CD4-positive, alpha-beta memory T cell (primary cell): ENCODE results near the gene KIRREL2. TPM values are rescaled to one million over a fixed set of nuclear protein-coding genes. Genes with fewer than 3 reads are reported as not detected.
A peak's percentile ranks its signal among the peaks of the same experiment; 100 is the strongest.

Source experiments
- CTCF ChIA-PET: fragments of 350-600 bp; sonication (Branson Sonifier 250); formaldehyde crosslinking; loops from one replicate; lab custom pipeline; 2021; ENCODE audit warnings: inconsistent platforms; ENCODE audit not compliant: partially characterized antibody; lab: Charles Lee
- POLR2A ChIA-PET: fragments of 350-600 bp; sonication (Branson Sonifier 250); formaldehyde crosslinking; loops from one replicate; lab custom pipeline; 2021; ENCODE audit not compliant: partially characterized antibody; lab: Charles Lee
- DNase-seq, 5 donors: peaks; one replicate each; pipeline versions ENCODE4 v3.0.0 to v3.0.0-alpha.2; 2020 to 2022; ENCODE audit warnings: mixed read lengths in 1 of 5
- H3K27ac ChIP-seq: one replicate; pipeline ENCODE4 v1.7.0; 2013; ENCODE audit warnings: low read depth, low read length
- H3K27me3 ChIP-seq: 2 replicates; pipeline ENCODE4 v1.7.0; 2013; ENCODE audit warnings: mild to moderate bottlenecking, low read length, moderate library complexity; ENCODE audit not compliant: insufficient read depth
- H3K36me3 ChIP-seq: 2 replicates; pipeline ENCODE4 v1.7.0; 2013; ENCODE audit warnings: mild to moderate bottlenecking, low read length, moderate library complexity; ENCODE audit not compliant: insufficient read depth
- H3K4me1 ChIP-seq: 2 replicates; pipeline ENCODE4 v1.7.0; 2013; ENCODE audit warnings: mild to moderate bottlenecking, low read length, moderate library complexity; ENCODE audit not compliant: insufficient read depth
- H3K4me3 ChIP-seq, 2 donors: one replicate each; pipeline ENCODE4 v1.7.0; 2013; ENCODE audit warnings: low read length in 2 of 2, mild to moderate bottlenecking in 1 of 2
- H3K9me3 ChIP-seq, 2 donors: one replicate each; pipeline ENCODE4 v1.7.0; 2013; ENCODE audit warnings: low read length in 2 of 2, control low read depth in 1 of 2; ENCODE audit not compliant: control insufficient read depth in 1 of 2
- H3K27ac Mint-ChIP-seq, 7 donors: one replicate each; pipeline ENCODE4 v1.8.0; 2020 to 2021; ENCODE audit warnings: mixed read lengths in 7 of 7, mild to moderate bottlenecking in 6 of 7, inconsistent platforms in 3 of 7, moderate library complexity in 3 of 7
- H3K27me3 Mint-ChIP-seq, 2 donors: one replicate each; pipeline ENCODE4 v1.8.0; 2020 to 2021; ENCODE audit warnings: mixed read lengths in 2 of 2
- H3K36me3 Mint-ChIP-seq, 2 donors: one replicate each; pipeline ENCODE4 v1.8.0; 2020 to 2021; ENCODE audit warnings: mixed read lengths in 2 of 2, inconsistent platforms in 1 of 2, mild to moderate bottlenecking in 1 of 2
- H3K4me1 Mint-ChIP-seq, 4 donors: one replicate each; pipeline ENCODE4 v1.8.0; 2020 to 2021; ENCODE audit warnings: mixed read lengths in 4 of 4, mild to moderate bottlenecking in 1 of 4
- H3K4me3 Mint-ChIP-seq, 8 donors: one replicate each; pipeline ENCODE4 v1.8.0; 2020 to 2021; ENCODE audit warnings: mixed read lengths in 8 of 8, mild to moderate bottlenecking in 7 of 8, moderate library complexity in 6 of 8, inconsistent platforms in 3 of 8
- H3K9me3 Mint-ChIP-seq, 8 donors: one replicate each; pipeline ENCODE4 v1.8.0; 2020 to 2021; ENCODE audit warnings: mixed read lengths in 8 of 8, mild to moderate bottlenecking in 5 of 8, inconsistent platforms in 3 of 8, moderate library complexity in 1 of 8
- intact Hi-C: fragments of 100-400 bp; cut with micrococcal nuclease; formaldehyde crosslinking; loops from one replicate; pipeline ENCODE4 v1.15.1; 2023
- polyA plus RNA-seq, 2 donors: library from polyadenylated mRNA; unstranded; fragments of 300-500 nt; fragmentation: Illumina TruSeq; gene quantifications; one replicate each; pipeline ENCODE4 v1.2.3, GENCODE V29; 2021
- total RNA-seq, 2 experiments: library from RNA; stranded (reverse); gene quantifications; one replicate each; pipeline ENCODE4 v1.2.3, GENCODE V29; 2021

KIRREL2 gene
- total and polyA plus RNA-seq, 4 experiments from 2014 or later, result 0.08 TPM; not detected in 3

DNA sequence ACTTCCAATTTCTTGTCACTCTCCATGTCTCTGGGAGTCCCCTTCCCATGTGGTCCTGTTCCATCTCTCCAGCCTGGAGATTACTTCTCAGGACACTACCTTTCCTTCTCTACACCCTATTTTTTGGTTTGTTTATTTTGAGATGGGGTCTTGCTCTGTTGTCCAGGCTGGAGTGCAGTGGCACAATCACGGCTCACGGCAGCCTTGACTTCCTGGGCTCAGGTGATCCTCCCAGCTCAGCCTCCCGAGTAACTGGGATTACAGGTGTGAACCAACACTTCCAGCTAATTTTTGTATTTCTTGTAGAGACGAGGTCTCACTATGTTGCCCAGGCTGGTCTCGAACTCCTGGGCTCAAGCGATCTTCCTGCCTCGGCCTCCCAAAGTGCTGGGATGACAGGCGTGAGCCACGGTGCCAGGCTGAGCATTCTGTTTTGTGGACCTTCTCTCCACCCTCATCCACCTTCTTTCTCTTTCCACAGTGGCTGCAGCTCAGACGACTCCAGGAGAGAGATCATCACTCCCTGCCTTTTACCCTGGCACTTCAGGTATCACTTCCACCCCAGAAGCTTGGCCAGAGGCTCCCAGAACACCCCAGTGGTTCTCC lies 46.3 kb downstream of the KIRREL2 start:
- intact Hi-C loops, result loop anchor here (1.0 to 5.0 kb wide), 3 partner anchors 21 to 691 kb away; partner anchors contain the start of genes PSENEN and U2AF1L4
- H3K27me3 Mint-ChIP-seq, result no peaks in the 10 kb centered on the region
- no peaks in the 10 kb centered on the region for H3K27me3 ChIP-seq
- peaks cover 20 to 73% (median 43%) of the 10 kb centered on the region in 4 donors for H3K4me1 Mint-ChIP-seq
- H3K27ac Mint-ChIP-seq, result peak overlapping the region; percentile 92 to 99 (median 98)
- peaks cover 44% of the 10 kb centered on the region for H3K4me1 ChIP-seq
- no peaks in the 10 kb centered on the region for H3K9me3 ChIP-seq
- H3K27ac ChIP-seq, result peak overlapping the region; percentile 100
- no peaks in the 10 kb centered on the region for H3K9me3 Mint-ChIP-seq
- H3K36me3 ChIP-seq, result no peaks in the 10 kb centered on the region
- peaks cover 3 to 25% of the 10 kb centered on the region in 2 donors for H3K36me3 Mint-ChIP-seq
- no peak for DNase-seq
- H3K4me3 ChIP-seq, result peak overlapping the region; percentile 92 to 96
- ChIA-PET CTCF (interaction anchor here (1.0 to 3.8 kb wide), 3 partner anchors 22 to 28 kb away, joined by 5 to 13 read pairs (median 5); no protein-coding TSS in a partner anchor), POLR2A (interaction anchor here (0.7 to 5.2 kb wide), 14 partner anchors 9 to 158 kb away, joined by 3 to 73 read pairs (median 5); partner anchors contain the start of genes LIN37, PSENEN and U2AF1L4)
- peak overlapping the region; percentile 88 to 100 (median 99) for H3K4me3 Mint-ChIP-seq

DNA sequence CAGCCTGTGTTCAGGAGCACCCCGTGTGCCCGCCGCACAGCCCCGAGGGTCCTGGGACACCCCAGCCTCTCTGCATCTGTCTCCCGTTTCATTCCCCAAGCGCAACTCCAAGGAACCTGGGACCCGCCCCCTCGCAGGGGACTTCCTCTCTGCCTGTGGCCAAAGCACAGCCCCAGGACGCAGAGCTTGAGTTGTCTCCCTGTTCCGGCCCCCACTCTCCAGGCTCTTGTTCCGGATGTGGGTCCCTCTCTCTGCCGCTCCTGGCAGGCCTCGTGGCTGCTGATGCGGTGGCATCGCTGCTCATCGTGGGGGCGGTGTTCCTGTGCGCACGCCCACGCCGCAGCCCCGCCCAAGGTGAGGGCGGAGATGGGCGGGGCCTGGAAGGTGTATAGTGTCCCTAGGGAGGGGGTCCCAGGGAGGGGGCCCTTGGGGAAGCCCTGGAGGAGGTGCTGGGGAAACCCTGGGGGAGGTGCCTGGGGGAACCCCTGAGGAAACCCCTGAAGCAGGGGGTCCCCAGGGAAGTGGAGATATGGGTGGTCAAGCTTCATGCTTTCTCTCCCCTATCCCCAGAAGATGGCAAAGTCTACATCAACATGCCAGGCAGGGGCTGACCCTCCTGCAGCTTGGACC lies 47.0 kb downstream of the KIRREL2 start:
- Histone ChIP-seq H3K9me3 (no peaks in the 10 kb centered on the region), H3K27ac (peak overlapping the region; percentile 100), H3K36me3 (no peaks in the 10 kb centered on the region), H3K4me3 (peak overlapping the region; percentile 92 to 96), H3K4me1 (peaks cover 38% of the 10 kb centered on the region), H3K27me3 (no peaks in the 10 kb centered on the region)
- no peaks in the 10 kb centered on the region for H3K9me3 Mint-ChIP-seq
- DNase-seq, result peak; percentile 88 to 95 (median 91)
- peak overlapping the region; percentile 88 to 100 (median 99) for H3K4me3 Mint-ChIP-seq
- POLR2A ChIA-PET, result interaction anchor here (0.7 to 5.2 kb wide), 15 partner anchors 8 to 159 kb away, joined by 3 to 73 read pairs (median 6); partner anchors contain the start of genes LIN37, PSENEN and U2AF1L4
- H3K27ac Mint-ChIP-seq, result peak overlapping the region; percentile 92 to 99 (median 98)
- H3K4me1 Mint-ChIP-seq, result peaks cover 20 to 71% (median 40%) of the 10 kb centered on the region in 4 donors
- H3K36me3 Mint-ChIP-seq, result peaks cover 2 to 24% of the 10 kb centered on the region in 2 donors
- H3K27me3 Mint-ChIP-seq, result no peaks in the 10 kb centered on the region
- CTCF ChIA-PET, result interaction anchor here (0.5 to 3.8 kb wide), 4 partner anchors 22 to 314 kb away, joined by 3 to 13 read pairs (median 5); no protein-coding TSS in a partner anchor
- intact Hi-C loops, result loop anchor here (1.0 to 5.0 kb wide), 3 partner anchors 21 to 691 kb away; partner anchors contain the start of genes PSENEN and U2AF1L4

DNA sequence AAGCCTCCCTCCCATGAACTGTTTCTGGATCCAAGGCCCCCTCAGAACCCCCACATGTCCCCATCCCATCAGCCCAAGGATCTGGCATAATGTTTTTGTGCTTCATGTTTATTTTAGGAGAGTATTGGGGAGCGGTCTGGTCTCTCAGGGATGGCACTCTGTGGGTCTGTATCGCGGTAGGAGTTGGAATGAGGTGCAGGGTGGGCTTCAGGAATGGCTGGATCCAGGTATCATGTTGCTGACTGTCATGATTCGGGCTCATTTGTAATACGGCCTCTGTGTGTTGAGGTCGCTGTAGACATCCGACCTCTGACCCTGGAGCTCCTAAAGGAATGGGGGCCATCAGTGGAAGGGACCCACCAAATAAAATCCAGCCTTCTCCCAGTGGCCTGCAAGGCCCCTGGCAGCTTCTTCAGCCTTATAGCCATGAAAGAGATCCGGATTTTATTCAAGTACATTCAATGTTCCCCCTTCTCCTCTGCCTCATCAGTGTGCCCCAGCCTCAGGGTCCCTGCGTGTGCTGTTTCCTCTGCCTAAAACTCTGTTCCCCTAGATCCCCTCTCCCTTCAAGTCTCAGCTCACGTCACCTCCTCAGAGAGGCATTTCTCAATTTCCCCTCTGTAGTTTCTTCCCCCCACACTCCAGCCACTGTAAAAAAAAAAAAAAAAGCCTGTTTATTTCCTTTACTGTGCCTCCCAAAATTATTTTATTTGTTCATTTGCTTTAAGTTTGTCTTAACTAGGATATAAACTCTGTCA lies 47.8 kb downstream of the KIRREL2 start:
- Mint-ChIP-seq H3K27me3 (no peaks in the 10 kb centered on the region), H3K36me3 (peaks cover 0 to 16% of the 10 kb centered on the region in 2 donors), H3K4me3 (peak overlapping the region in 7 of 8 donors; percentile 26 to 79 (median 63)), H3K9me3 (no peaks in the 10 kb centered on the region), H3K27ac (peak overlapping the region; percentile 92 to 99 (median 98)), H3K4me1 (peaks cover 23 to 70% (median 43%) of the 10 kb centered on the region in 4 donors)
- Histone ChIP-seq H3K36me3 (no peaks in the 10 kb centered on the region), H3K4me1 (peaks cover 42% of the 10 kb centered on the region), H3K27ac (peak overlapping the region; percentile 100), H3K9me3 (no peaks in the 10 kb centered on the region), H3K27me3 (no peaks in the 10 kb centered on the region), H3K4me3 (no peak overlapping the region)
- no peak for DNase-seq
- ChIA-PET POLR2A (interaction anchor here (1.4 to 5.2 kb wide), 7 partner anchors 7 to 159 kb away, joined by 4 to 73 read pairs (median 9); partner anchors contain the start of genes PSENEN and U2AF1L4), CTCF (interaction anchor here (0.5 to 3.8 kb wide), 3 partner anchors 27 to 313 kb away, joined by 3 to 13 read pairs (median 3); no protein-coding TSS in a partner anchor)
- intact Hi-C loops, result loop anchor here (5.0 kb wide), 1 partner anchor 692 kb away; no protein-coding TSS in a partner anchor

DNA sequence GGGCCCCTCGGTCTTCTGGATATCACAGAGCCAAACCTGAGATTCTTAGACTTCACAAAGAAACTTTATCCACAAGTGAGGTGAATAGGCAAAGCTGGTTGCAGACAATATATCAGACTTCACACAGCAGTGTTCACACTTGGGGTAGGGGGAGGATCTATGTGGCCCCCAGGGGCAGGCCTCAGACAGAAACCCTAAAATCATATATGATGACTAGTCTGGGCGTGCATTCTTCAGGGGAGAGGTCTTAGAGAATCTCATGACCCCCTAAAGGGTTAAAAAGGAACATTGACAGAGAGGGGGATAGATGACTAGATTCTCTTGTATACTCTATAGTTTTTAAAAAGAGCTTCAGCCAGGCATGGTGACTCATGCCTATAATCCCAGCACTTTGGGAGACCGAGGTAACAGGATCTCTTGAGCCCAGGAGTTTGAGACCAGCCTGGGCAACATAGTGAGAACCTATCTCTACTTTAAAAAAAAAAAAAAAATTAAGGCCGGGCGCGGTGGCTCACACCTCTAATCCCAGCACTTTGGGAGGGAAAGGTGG lies 48.5 kb downstream of the KIRREL2 start:
- Histone ChIP-seq H3K9me3 (no peaks in the 10 kb centered on the region), H3K27me3 (no peaks in the 10 kb centered on the region), H3K27ac (no peak overlapping the region), H3K4me3 (no peak overlapping the region), H3K36me3 (no peaks in the 10 kb centered on the region), H3K4me1 (peaks cover 42% of the 10 kb centered on the region)
- no peaks in the 10 kb centered on the region for H3K9me3 Mint-ChIP-seq
- H3K4me3 Mint-ChIP-seq, result peak overlapping the region in 1 of 8 donors; percentile 79
- H3K27ac Mint-ChIP-seq, result peak overlapping the region; percentile 75 to 99 (median 92)
- H3K4me1 Mint-ChIP-seq, result peaks cover 23 to 62% (median 43%) of the 10 kb centered on the region in 4 donors
- no peaks in the 10 kb centered on the region for H3K27me3 Mint-ChIP-seq
- intact Hi-C loops, result no loop called here
- DNase-seq, result no peak
- peaks cover 0 to 14% of the 10 kb centered on the region in 2 donors for H3K36me3 Mint-ChIP-seq
- ChIA-PET CTCF (interaction anchor here (1.0 to 3.8 kb wide), 3 partner anchors 23 to 54 kb away, joined by 3 to 13 read pairs (median 3); no protein-coding TSS in a partner anchor), POLR2A (interaction anchor here (1.6 to 5.2 kb wide), 4 partner anchors 12 to 25 kb away, joined by 6 to 73 read pairs (median 11); no protein-coding TSS in a partner anchor)

GRCh38 chr19:35907377-35907745 lies 50.6 kb downstream of the KIRREL2 start:
- Histone ChIP-seq H3K36me3 (no peaks in the 10 kb centered on the region), H3K27ac (no peak overlapping the region), H3K4me3 (no peak overlapping the region), H3K9me3 (no peaks in the 10 kb centered on the region), H3K4me1 (peaks cover 34% of the 10 kb centered on the region), H3K27me3 (no peaks in the 10 kb centered on the region)
- intact Hi-C loops, result no loop called here
- no peaks in the 10 kb centered on the region for H3K9me3 Mint-ChIP-seq
- no peak for DNase-seq
- ChIA-PET POLR2A (interaction anchor here (5.2 kb wide), 1 partner anchor 23 kb away, joined by 73 read pairs; no protein-coding TSS in a partner anchor), CTCF (no interaction called here)
- peak overlapping the region in 1 of 7 donors; percentile 66 for H3K27ac Mint-ChIP-seq
- H3K36me3 Mint-ChIP-seq, result peaks cover 0 to 9% of the 10 kb centered on the region in 2 donors
- peaks cover 15 to 50% (median 34%) of the 10 kb centered on the region in 4 donors for H3K4me1 Mint-ChIP-seq
- no peaks in the 10 kb centered on the region for H3K27me3 Mint-ChIP-seq
- H3K4me3 Mint-ChIP-seq, result no peak overlapping the region

GRCh38 chr19:35908010-35908441 lies 51.3 kb downstream of the KIRREL2 start, which contains the start of gene TYROBP:
TYROBP (minus strand) TSS chr19:35908295; CDS start chr19:35908228, 67 bp downstream.
- H3K4me3 ChIP-seq, result no peak within 1 kb of the TSS
- H3K27ac ChIP-seq, result no peak within 1 kb of the TSS
- Mint-ChIP-seq H3K27ac (peak within 1 kb of the TSS in 4 of 7 donors; percentile 66 to 93 (median 76)), H3K27me3 (no peaks in the 10 kb centered on the region), H3K4me3 (peak within 1 kb of the TSS in 1 of 8 donors; percentile 29), H3K9me3 (no peaks in the 10 kb centered on the region), H3K36me3 (peaks cover 0 to 7% of the 10 kb centered on the region in 2 donors), H3K4me1 (peaks cover 15 to 45% (median 28%) of the 10 kb centered on the region in 4 donors)
- intact Hi-C loops, result no loop called here
- no peak for DNase-seq
- ChIA-PET CTCF (interaction anchor here (1.3 kb wide), 1 partner anchor 23 kb away, joined by 4 read pairs; no protein-coding TSS in a partner anchor), POLR2A (no interaction called here)
- no peaks in the 10 kb centered on the region for H3K36me3 ChIP-seq
- no peaks in the 10 kb centered on the region for H3K27me3 ChIP-seq
- peaks cover 29% of the 10 kb centered on the region for H3K4me1 ChIP-seq
- no peaks in the 10 kb centered on the region for H3K9me3 ChIP-seq
